H9 (cell line): Measurements from ENCODE around the gene MNX1. TPM values are rescaled to one million over a fixed set of nuclear protein-coding genes. Genes with fewer than 3 reads are reported as not detected.
A peak's percentile ranks its signal among the peaks of the same experiment; 100 is the strongest.

Experiments
- DNase-seq: peaks from one replicate; pipeline ENCODE4 v3.0.0-alpha.2; 2017
- H2AFZ ChIP-seq: one replicate; pipeline ENCODE4 v1.6.1; 2013; ENCODE audit warnings: mild to moderate bottlenecking, low read length, control low read depth, moderate library complexity
- H2AK5ac ChIP-seq: 2 replicates; pipeline ENCODE4 v1.6.1; 2013; ENCODE audit warnings: low read length, control low read depth, mixed read lengths; ENCODE audit not compliant: insufficient read length
- H2BK120ac ChIP-seq: one replicate; pipeline ENCODE4 v1.6.1; 2013; ENCODE audit warnings: low read depth, mild to moderate bottlenecking, low read length, control low read depth, inconsistent platforms; ENCODE audit not compliant: poor library complexity, severe bottlenecking
- H2BK12ac ChIP-seq: 2 replicates; pipeline ENCODE4 v1.6.1; 2013; ENCODE audit warnings: low read length, control low read depth, mixed read lengths, low read depth; ENCODE audit not compliant: insufficient read length
- H2BK15ac ChIP-seq: 2 replicates; pipeline ENCODE4 v1.6.1; 2013; ENCODE audit warnings: low read depth, low read length, control low read depth
- H2BK20ac ChIP-seq: one replicate; pipeline ENCODE4 v1.6.1; 2013; ENCODE audit warnings: low read depth, mild to moderate bottlenecking, low read length, control low read depth, inconsistent platforms; ENCODE audit not compliant: poor library complexity, severe bottlenecking
- H2BK5ac ChIP-seq: 2 replicates; pipeline ENCODE4 v1.6.1; 2013; ENCODE audit warnings: low read length, control low read depth, mixed read lengths; ENCODE audit not compliant: insufficient read length
- H3K14ac ChIP-seq: 2 replicates; pipeline ENCODE4 v1.6.1; 2013; ENCODE audit warnings: low read length, control low read depth; ENCODE audit not compliant: insufficient read depth
- H3K18ac ChIP-seq: 2 replicates; pipeline ENCODE4 v1.6.1; 2013; ENCODE audit warnings: low read depth, mild to moderate bottlenecking, mixed read lengths, low read length, control low read depth; ENCODE audit not compliant: insufficient read length
- H3K23ac ChIP-seq: 2 replicates; pipeline ENCODE4 v1.6.1; 2013; ENCODE audit warnings: low read length, control low read depth, mixed read lengths, low read depth; ENCODE audit not compliant: insufficient read length
- H3K23me2 ChIP-seq: 2 replicates; pipeline ENCODE4 v1.6.1; 2013; ENCODE audit warnings: low read depth, mild to moderate bottlenecking, mixed read lengths, low read length, control low read depth; ENCODE audit not compliant: insufficient read length, poor library complexity, severe bottlenecking
- H3K27ac ChIP-seq: 2 replicates; pipeline ENCODE4 v1.5.1; 2013; ENCODE audit warnings: low read length, control low read depth, mixed read lengths, low read depth; ENCODE audit not compliant: insufficient read length
- H3K27me3 ChIP-seq: 2 replicates; pipeline ENCODE4 v1.6.1; 2013; ENCODE audit warnings: low read length, control low read depth, inconsistent platforms; ENCODE audit not compliant: insufficient read depth
- H3K4ac ChIP-seq: 2 replicates; pipeline ENCODE4 v1.6.1; 2013; ENCODE audit warnings: low read depth, mild to moderate bottlenecking, control low read depth, inconsistent platforms, low read length, moderate library complexity
- H3K4me1 ChIP-seq: 2 replicates; pipeline ENCODE4 v1.6.1; 2013; ENCODE audit warnings: low read length, control low read depth, inconsistent platforms; ENCODE audit not compliant: insufficient read depth
- H3K4me2 ChIP-seq: 2 replicates; pipeline ENCODE4 v1.6.1; 2013; ENCODE audit warnings: low read length, control low read depth, mixed read lengths; ENCODE audit not compliant: insufficient read length, insufficient read depth
- H3K56ac ChIP-seq: 2 replicates; pipeline ENCODE4 v1.6.1; 2013; ENCODE audit warnings: low read depth, mild to moderate bottlenecking, mixed read lengths, low read length, control low read depth; ENCODE audit not compliant: insufficient read length
- H3K79me1 ChIP-seq: 2 replicates; pipeline ENCODE4 v1.6.1; 2013; ENCODE audit warnings: low read depth, mild to moderate bottlenecking, moderate library complexity, low read length, control low read depth, inconsistent platforms; ENCODE audit not compliant: insufficient read depth, poor library complexity, severe bottlenecking
- H3K79me2 ChIP-seq: 2 replicates; pipeline ENCODE4 v1.6.1; 2013; ENCODE audit warnings: low read length, control low read depth, inconsistent platforms; ENCODE audit not compliant: insufficient read depth
- H3K9ac ChIP-seq: 2 replicates; pipeline ENCODE4 v1.6.1; 2013; ENCODE audit warnings: low read length, control low read depth, mixed read lengths; ENCODE audit not compliant: insufficient read length; ENCODE audit errors: extremely low read depth
- H3K9me3 ChIP-seq: one replicate; pipeline ENCODE4 v1.6.1; 2013; ENCODE audit warnings: low read depth, low read length, inconsistent platforms; ENCODE audit not compliant: control insufficient read depth
- H3T11ph ChIP-seq: one replicate; pipeline ENCODE4 v1.6.1; 2013; ENCODE audit warnings: mild to moderate bottlenecking, low read length, control low read depth, inconsistent platforms
- H4K20me1 ChIP-seq: one replicate; pipeline ENCODE4 v1.6.1; 2013; ENCODE audit not compliant: control insufficient read depth, insufficient read length, insufficient read depth
- H4K5ac ChIP-seq: 2 replicates; pipeline ENCODE4 v1.6.1; 2013; ENCODE audit warnings: low read depth, mild to moderate bottlenecking, mixed read lengths, low read length, control low read depth; ENCODE audit not compliant: insufficient read length
- H4K8ac ChIP-seq: replicated peaks from 2 replicates; pipeline ENCODE4 v1.6.1; 2013; ENCODE audit warnings: low read length, control low read depth, mixed read lengths, low read depth; ENCODE audit not compliant: insufficient read length
- H4K91ac ChIP-seq: 2 replicates; pipeline ENCODE4 v1.6.1; 2013; ENCODE audit warnings: low read depth, mild to moderate bottlenecking, moderate library complexity, mixed read lengths, low read length, control low read depth; ENCODE audit not compliant: insufficient read length
- H3K27ac Mint-ChIP-seq, 3 experiments: 2 replicates in 2 of 3; 3 replicates in 1 of 3; pipeline ENCODE4 v1.8.0; 2020 to 2021; ENCODE audit warnings: mixed read lengths in 3 of 3, mild to moderate bottlenecking in 1 of 3, moderate library complexity in 1 of 3
- H3K27me3 Mint-ChIP-seq: 2 replicates; pipeline ENCODE4 v1.8.0; 2021; ENCODE audit warnings: low read depth, mild to moderate bottlenecking, moderate library complexity, mixed read lengths
- H3K36me3 Mint-ChIP-seq, 3 experiments: 2 replicates in 2 of 3; 3 replicates in 1 of 3; pipeline ENCODE4 v1.8.0; 2020 to 2021; ENCODE audit warnings: low read depth in 3 of 3, mixed read lengths in 3 of 3; ENCODE audit not compliant: insufficient read depth in 1 of 3
- H3K4me1 Mint-ChIP-seq, 2 experiments: 2 replicates each; pipeline ENCODE4 v1.8.0; 2020; ENCODE audit warnings: mixed read lengths in 2 of 2
- H3K4me3 Mint-ChIP-seq, 2 experiments: 2 replicates in 1 of 2; 3 replicates in 1 of 2; pipeline ENCODE4 v1.8.0; 2020 to 2021; ENCODE audit warnings: mild to moderate bottlenecking in 2 of 2, mixed read lengths in 2 of 2, moderate library complexity in 1 of 2
- H3K9me3 Mint-ChIP-seq, 2 experiments: 2 replicates in 1 of 2; 3 replicates in 1 of 2; pipeline ENCODE4 v1.8.0; 2020; ENCODE audit warnings: mild to moderate bottlenecking in 2 of 2, mixed read lengths in 2 of 2, moderate library complexity in 1 of 2
- CTCF ChIP-seq: fragments of 200-600 bp; sonication (generic); conservative IDR thresholded peaks from 3 replicates; pipeline ENCODE4 v1.8.0; 2021; ENCODE audit warnings: antibody characterized with exemption, mild to moderate bottlenecking
- WGBS: extraction: QIAGEN DNeasy Blood & Tissue Kit; methylation state at CpG from one replicate; pipeline ENCODE4 v1.1.7; 2013; ENCODE audit warnings: missing lambda C conversion rate, low lambda C conversion rate, mixed read lengths; ENCODE audit not compliant: insufficient read length; ENCODE audit errors: extremely low coverage; 5-methylcytosine and 5-hydroxymethylcytosine counted together
- total RNA-seq: library from RNA; stranded (reverse); gene quantifications from 2 replicates; pipeline ENCODE4 v1.2.1, GENCODE V29; 2021

The MNX1 gene
- total RNA-seq, 1 experiment from 2014 or later, result not detected

GRCh38 chr7:157009170-157009777, 1.2 kb downstream of the MNX1 start:
- Histone ChIP-seq H3K4ac (no peak overlapping the region), H3T11ph (no peak overlapping the region), H2AFZ (no peak overlapping the region), H3K23ac (no peak overlapping the region), H3K23me2 (peaks cover 5% of the 10 kb centered on the region), H3K79me1 (no peaks in the 10 kb centered on the region), H2BK12ac (no peak overlapping the region), H4K5ac (no peak overlapping the region), H3K9me3 (no peaks in the 10 kb centered on the region), H2BK20ac (no peak overlapping the region), H3K4me2 (no peak overlapping the region), H3K18ac (no peak overlapping the region), H4K91ac (no peak overlapping the region), H2AK5ac (no peak overlapping the region), H3K27ac (no peak overlapping the region), H2BK5ac (no peak overlapping the region), H3K27me3 (peaks cover 86% of the 10 kb centered on the region), H4K8ac (no peak overlapping the region), H3K79me2 (no peaks in the 10 kb centered on the region), H3K4me1 (peaks cover 1% of the 10 kb centered on the region; the same call in 1 of the 2 replicates), H3K56ac (no peak overlapping the region), H4K20me1 (no peaks in the 10 kb centered on the region), H2BK120ac (no peak overlapping the region), H3K9ac (no peak overlapping the region), H3K14ac (no peak overlapping the region), H2BK15ac (no peak overlapping the region)
- H3K27ac Mint-ChIP-seq, result no peak overlapping the region
- peaks cover 91% of the 10 kb centered on the region for H3K27me3 Mint-ChIP-seq
- WGBS, result no CpG with 5 or more reads among the region's 49 CpGs
- peaks cover 17 to 24% of the 10 kb centered on the region in 2 experiments for H3K4me1 Mint-ChIP-seq
- H3K36me3 Mint-ChIP-seq, result no peaks in the 10 kb centered on the region; a peak in 1 of 7 replicates
- H3K4me3 Mint-ChIP-seq, result peak overlapping the region in 1 of 2 experiments; percentile 35; a peak in 1 of 5 replicates
- no peak for TF ChIP-seq CTCF
- no peak for DNase-seq
- H3K9me3 Mint-ChIP-seq, result peaks cover 4 to 14% of the 10 kb centered on the region in 2 experiments; a peak in 2 of 5 replicates
